Panc1 (cell line): ENCODE results near the gene PRKAG3.

Experiments used
- POLR2AphosphoS5 ChIP-seq: IDR thresholded peaks from 2 replicates; pipeline ENCODE4 v1.6.1; 2012; ENCODE audit warnings: mild to moderate bottlenecking, low read depth, low read length, moderate library complexity
- SIN3A ChIP-seq: IDR thresholded peaks from 2 replicates; pipeline ENCODE4 v1.6.1; 2012; ENCODE audit warnings: low read depth, mild to moderate bottlenecking, low read length, moderate library complexity, borderline replicate concordance; ENCODE audit not compliant: insufficient read depth
- TCF7L2 ChIP-seq: IDR thresholded peaks from 2 replicates; pipeline ENCODE4 v1.6.1; 2011; ENCODE audit warnings: mild to moderate bottlenecking, low read depth, low read length, inconsistent platforms
- TF ChIP-seq, protein P1 (sequence below): fragments of 450-650 bp; IDR thresholded peaks from 2 replicates; pipeline ENCODE4 v1.5.1; 2017; ENCODE audit warnings: mild to moderate bottlenecking
- TF ChIP-seq, protein P2 (sequence below), 2 experiments: IDR thresholded peaks; 2 replicates each; pipeline ENCODE4 v1.6.1; 2011 to 2012; ENCODE audit warnings: low read depth in 2 of 2, control low read depth in 1 of 2, low read length in 1 of 2, mild to moderate bottlenecking in 1 of 2, moderate library complexity in 1 of 2; ENCODE audit not compliant: insufficient read depth in 1 of 2

DNA sequence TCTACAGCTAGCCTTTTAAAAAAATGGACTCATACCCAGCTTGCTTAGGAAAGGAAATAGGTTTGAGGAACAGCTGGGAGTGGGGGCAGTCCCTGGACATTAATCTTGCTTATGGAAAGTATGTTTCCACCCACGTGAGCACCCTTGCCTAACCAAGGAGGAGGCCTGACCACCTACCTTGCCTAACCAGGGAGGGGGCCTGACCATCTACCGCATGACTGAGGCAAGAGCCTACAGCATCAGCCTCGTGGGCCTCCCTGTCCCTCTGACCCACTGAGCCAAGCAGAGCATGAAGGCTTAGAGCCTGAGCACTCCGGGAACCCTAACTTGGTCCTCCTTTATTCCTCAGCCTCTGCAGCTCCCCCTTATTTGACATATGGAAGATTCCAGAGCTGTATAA lies 20.2 kb downstream of the PRKAG3 start:
- TF ChIP-seq, protein P1, sequence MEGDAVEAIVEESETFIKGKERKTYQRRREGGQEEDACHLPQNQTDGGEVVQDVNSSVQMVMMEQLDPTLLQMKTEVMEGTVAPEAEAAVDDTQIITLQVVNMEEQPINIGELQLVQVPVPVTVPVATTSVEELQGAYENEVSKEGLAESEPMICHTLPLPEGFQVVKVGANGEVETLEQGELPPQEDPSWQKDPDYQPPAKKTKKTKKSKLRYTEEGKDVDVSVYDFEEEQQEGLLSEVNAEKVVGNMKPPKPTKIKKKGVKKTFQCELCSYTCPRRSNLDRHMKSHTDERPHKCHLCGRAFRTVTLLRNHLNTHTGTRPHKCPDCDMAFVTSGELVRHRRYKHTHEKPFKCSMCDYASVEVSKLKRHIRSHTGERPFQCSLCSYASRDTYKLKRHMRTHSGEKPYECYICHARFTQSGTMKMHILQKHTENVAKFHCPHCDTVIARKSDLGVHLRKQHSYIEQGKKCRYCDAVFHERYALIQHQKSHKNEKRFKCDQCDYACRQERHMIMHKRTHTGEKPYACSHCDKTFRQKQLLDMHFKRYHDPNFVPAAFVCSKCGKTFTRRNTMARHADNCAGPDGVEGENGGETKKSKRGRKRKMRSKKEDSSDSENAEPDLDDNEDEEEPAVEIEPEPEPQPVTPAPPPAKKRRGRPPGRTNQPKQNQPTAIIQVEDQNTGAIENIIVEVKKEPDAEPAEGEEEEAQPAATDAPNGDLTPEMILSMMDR: no peak
- TF ChIP-seq POLR2AphosphoS5: no peak
- no peak for TF ChIP-seq TCF7L2
- TF ChIP-seq SIN3A: no peak
- TF ChIP-seq, protein P2, sequence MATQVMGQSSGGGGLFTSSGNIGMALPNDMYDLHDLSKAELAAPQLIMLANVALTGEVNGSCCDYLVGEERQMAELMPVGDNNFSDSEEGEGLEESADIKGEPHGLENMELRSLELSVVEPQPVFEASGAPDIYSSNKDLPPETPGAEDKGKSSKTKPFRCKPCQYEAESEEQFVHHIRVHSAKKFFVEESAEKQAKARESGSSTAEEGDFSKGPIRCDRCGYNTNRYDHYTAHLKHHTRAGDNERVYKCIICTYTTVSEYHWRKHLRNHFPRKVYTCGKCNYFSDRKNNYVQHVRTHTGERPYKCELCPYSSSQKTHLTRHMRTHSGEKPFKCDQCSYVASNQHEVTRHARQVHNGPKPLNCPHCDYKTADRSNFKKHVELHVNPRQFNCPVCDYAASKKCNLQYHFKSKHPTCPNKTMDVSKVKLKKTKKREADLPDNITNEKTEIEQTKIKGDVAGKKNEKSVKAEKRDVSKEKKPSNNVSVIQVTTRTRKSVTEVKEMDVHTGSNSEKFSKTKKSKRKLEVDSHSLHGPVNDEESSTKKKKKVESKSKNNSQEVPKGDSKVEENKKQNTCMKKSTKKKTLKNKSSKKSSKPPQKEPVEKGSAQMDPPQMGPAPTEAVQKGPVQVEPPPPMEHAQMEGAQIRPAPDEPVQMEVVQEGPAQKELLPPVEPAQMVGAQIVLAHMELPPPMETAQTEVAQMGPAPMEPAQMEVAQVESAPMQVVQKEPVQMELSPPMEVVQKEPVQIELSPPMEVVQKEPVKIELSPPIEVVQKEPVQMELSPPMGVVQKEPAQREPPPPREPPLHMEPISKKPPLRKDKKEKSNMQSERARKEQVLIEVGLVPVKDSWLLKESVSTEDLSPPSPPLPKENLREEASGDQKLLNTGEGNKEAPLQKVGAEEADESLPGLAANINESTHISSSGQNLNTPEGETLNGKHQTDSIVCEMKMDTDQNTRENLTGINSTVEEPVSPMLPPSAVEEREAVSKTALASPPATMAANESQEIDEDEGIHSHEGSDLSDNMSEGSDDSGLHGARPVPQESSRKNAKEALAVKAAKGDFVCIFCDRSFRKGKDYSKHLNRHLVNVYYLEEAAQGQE (IDR thresholded peaks at IDR 0.05; ENCODE audit: insufficient read depth in 1 of 2, low read depth in 2 of 2, low read length in 1 of 2): no peak
